Measurements from ENCODE around the gene KRTAP4-8. TPM values are rescaled to one million over a fixed set of nuclear protein-coding genes. Genes with fewer than 3 reads are reported as not detected.
"Not testable (repeated sequence)": the region's sequence is repeated elsewhere in the genome, so short reads cannot be mapped to it uniquely, and the experiment has no call there.

KRTAP4-8 gene
- total RNA-seq, 1 donor from 2014 or later, result not detected

- H3K4me3 ChIP-seq (ENCODE audit: low read depth, low read length), result no peak overlapping the region
- no peaks in the 10 kb centered on the region for H3K36me3 ChIP-seq (ENCODE audit: control insufficient read depth, insufficient read depth, low read length)
- no peak for DNase-seq (ENCODE audit: low read depth)
- TF ChIP-seq CTCF (IDR thresholded peaks at IDR 0.05; ENCODE audit: insufficient read depth, low read length, poor library complexity, severe bottlenecking), result no peak
- H3K27me3 ChIP-seq (ENCODE audit: control insufficient read depth, insufficient read depth, low read length), result no peaks in the 10 kb centered on the region
These were observed 23.8 kb upstream of the KRTAP4-8 start for GRCh38 chr17:41121742-41122141.

GRCh38 chr17:41119696-41120690 is 22.1 kb upstream of the KRTAP4-8 start:
- not testable (repeated sequence) for H3K27me3 ChIP-seq (ENCODE audit: control insufficient read depth, insufficient read depth, low read length); H3K4me3 ChIP-seq (ENCODE audit: low read depth, low read length); H3K36me3 ChIP-seq (ENCODE audit: control insufficient read depth, insufficient read depth, low read length); DNase-seq (ENCODE audit: low read depth)

GRCh38 chr17:41118721-41119120 is 20.8 kb upstream of the KRTAP4-8 start:
- DNase-seq (ENCODE audit: low read depth), result no peak
- H3K36me3 ChIP-seq (ENCODE audit: control insufficient read depth, insufficient read depth, low read length), result no peaks in the 10 kb centered on the region
- TF ChIP-seq CTCF (IDR thresholded peaks at IDR 0.05; ENCODE audit: insufficient read depth, low read length, poor library complexity, severe bottlenecking), result no peak
- H3K4me3 ChIP-seq (ENCODE audit: low read depth, low read length), result no peak overlapping the region
- H3K27me3 ChIP-seq (ENCODE audit: control insufficient read depth, insufficient read depth, low read length), result no peaks in the 10 kb centered on the region

GRCh38 chr17:41117846-41118386 is 20.0 kb upstream of the KRTAP4-8 start, which contains the start of gene KRTAP4-11:
Gene KRTAP4-11 (minus strand): TSS chr17:41118373. CDS start chr17:41118315, 58 bp downstream.
- H3K27me3 ChIP-seq (ENCODE audit: control insufficient read depth, insufficient read depth, low read length); H3K36me3 ChIP-seq (ENCODE audit: control insufficient read depth, insufficient read depth, low read length); H3K4me3 ChIP-seq (ENCODE audit: low read depth, low read length); DNase-seq (ENCODE audit: low read depth): not testable (repeated sequence)

GRCh38 chr17:41116297-41116696 is 18.4 kb upstream of the KRTAP4-8 start:
- no peak for DNase-seq (ENCODE audit: low read depth)
- Histone ChIP-seq H3K36me3 (ENCODE audit: control insufficient read depth, insufficient read depth, low read length) (no peaks in the 10 kb centered on the region), H3K27me3 (ENCODE audit: control insufficient read depth, insufficient read depth, low read length) (no peaks in the 10 kb centered on the region), H3K4me3 (ENCODE audit: low read depth, low read length) (no peak overlapping the region)
- no peak for TF ChIP-seq CTCF (IDR thresholded peaks at IDR 0.05; ENCODE audit: insufficient read depth, low read length, poor library complexity, severe bottlenecking)

GRCh38 chr17:41111151-41111885 is 13.4 kb upstream of the KRTAP4-8 start:
- no peak overlapping the region for H3K4me3 ChIP-seq (ENCODE audit: low read depth, low read length)
- H3K36me3 ChIP-seq (ENCODE audit: control insufficient read depth, insufficient read depth, low read length), result no peaks in the 10 kb centered on the region
- no peaks in the 10 kb centered on the region for H3K27me3 ChIP-seq (ENCODE audit: control insufficient read depth, insufficient read depth, low read length)
- no peak for DNase-seq (ENCODE audit: low read depth)
- no peak for TF ChIP-seq CTCF (IDR thresholded peaks at IDR 0.05; ENCODE audit: insufficient read depth, low read length, poor library complexity, severe bottlenecking)

- not testable (repeated sequence) for H3K36me3 ChIP-seq (ENCODE audit: control insufficient read depth, insufficient read depth, low read length); H3K4me3 ChIP-seq (ENCODE audit: low read depth, low read length); H3K27me3 ChIP-seq (ENCODE audit: control insufficient read depth, insufficient read depth, low read length); DNase-seq (ENCODE audit: low read depth)
These were observed 10.9 kb upstream of the KRTAP4-8 start for GRCh38 chr17:41108728-41109386.
